AG08395 (cell line): ENCODE data around the gene RLIM.
"Not testable (repeated sequence)": the region's sequence is repeated elsewhere in the genome, so short reads cannot be mapped to it uniquely, and the experiment has no call there.

Experiments used
- DNase-seq: peaks from one replicate; pipeline ENCODE4 v3.0.0; 2012; ENCODE audit warnings: mixed read lengths, low spot score

RLIM gene, protein sequence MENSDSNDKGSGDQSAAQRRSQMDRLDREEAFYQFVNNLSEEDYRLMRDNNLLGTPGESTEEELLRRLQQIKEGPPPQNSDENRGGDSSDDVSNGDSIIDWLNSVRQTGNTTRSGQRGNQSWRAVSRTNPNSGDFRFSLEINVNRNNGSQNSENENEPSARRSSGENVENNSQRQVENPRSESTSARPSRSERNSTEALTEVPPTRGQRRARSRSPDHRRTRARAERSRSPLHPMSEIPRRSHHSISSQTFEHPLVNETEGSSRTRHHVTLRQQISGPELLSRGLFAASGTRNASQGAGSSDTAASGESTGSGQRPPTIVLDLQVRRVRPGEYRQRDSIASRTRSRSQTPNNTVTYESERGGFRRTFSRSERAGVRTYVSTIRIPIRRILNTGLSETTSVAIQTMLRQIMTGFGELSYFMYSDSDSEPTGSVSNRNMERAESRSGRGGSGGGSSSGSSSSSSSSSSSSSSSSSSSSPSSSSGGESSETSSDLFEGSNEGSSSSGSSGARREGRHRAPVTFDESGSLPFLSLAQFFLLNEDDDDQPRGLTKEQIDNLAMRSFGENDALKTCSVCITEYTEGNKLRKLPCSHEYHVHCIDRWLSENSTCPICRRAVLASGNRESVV

GRCh38 chrX:74614093-74614909, at the start of gene RLIM:
Gene RLIM (minus strand): TSS chrX:74614624. CDS start chrX:74595977, 18,647 bp downstream.
- peak; percentile 90 for DNase-seq

DNA sequence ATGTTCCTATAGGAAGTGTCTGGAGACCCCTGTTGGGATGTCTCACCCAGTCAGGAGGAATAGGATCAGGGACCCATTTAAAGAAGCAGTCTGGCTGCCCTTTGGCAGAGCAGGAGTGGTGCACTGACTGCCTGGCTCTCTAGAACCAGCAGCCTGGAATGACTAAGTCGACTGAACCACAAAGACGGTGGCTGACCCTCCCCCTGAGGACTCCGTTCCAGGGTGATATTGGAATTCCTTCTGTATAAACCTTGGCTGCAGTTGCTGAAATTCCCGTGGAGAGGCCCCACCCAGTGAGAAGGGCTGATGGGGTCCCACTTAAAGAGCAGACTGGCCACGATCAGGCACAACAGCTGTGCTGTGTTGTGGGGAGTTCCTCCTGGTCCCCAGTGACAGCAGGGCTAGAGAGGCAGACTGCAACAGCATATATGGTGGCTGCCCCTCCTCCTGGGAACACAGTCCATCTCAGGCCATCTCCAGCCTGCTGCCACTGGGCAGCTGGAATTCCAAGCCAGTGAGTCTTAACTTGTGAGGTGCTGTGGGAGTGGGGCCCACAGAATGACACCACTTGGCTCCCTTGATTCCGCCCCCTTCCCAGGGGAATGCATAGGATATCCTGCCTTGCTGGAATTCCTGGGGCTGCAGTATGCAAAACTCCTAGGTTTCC, 41.8 kb upstream of the RLIM start:
- peak; percentile 4 for DNase-seq

DNA sequence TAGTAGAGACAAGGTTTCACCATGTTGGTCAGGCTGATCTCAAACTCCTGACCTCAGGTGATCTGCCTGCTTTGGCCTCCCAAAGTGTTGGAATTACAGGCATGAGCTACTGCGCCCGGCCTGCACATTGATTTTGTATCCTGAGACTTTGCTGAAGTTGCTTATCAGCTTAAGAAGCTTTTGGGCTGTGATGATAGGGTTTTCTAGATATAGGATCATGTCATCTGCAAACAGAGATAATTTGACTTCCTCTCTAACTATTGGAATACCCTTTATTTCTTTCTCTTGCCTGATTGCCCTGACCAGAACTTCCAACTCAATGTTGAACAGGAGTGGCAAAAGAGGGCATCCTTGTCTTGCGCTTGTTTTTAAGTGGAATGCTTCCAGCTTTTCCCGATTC, 40.5 kb upstream of the RLIM start:
- not testable (repeated sequence) for DNase-seq

GRCh38 chrX:74636749-74637314, 22.4 kb upstream of the RLIM start:
- no peak for DNase-seq

DNA sequence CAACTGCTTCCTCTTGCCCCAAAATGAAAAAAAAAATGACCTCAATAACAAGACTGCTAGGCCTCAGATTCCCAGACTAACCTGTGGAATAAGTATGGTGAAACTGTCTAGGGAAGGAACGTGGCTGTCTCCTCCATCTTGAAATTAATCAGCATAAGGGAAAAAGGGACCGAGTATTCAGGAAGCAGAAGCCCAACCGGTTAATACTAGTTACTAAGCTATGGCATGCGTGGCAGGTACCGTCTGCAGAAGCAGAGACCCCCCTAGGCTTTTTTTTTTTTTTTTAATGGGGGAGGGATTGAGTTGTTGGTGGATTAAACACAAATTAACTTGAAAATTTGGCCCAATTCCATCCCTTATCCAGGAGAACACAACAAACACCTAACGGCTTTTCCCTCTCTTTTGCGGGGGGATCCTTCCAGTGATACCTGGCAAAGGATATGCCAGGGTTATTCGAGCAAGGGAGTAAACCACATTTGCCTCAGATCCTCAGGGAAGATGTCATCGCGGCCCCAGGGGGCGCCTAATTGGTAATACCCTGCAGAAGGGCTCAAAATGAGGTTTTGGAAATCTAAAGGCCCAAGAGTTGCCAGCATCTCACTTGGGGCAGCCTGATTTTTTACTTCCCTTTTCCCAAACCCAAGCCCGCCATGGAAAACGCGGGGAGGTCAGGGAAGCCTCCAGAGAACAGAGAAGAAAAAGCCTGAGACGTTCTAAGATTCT, 893 bp downstream of the RLIM start:
- peak; percentile 22 for DNase-seq

- no peak for DNase-seq
These were observed 7.6 kb downstream of the RLIM start for GRCh38 chrX:74606799-74607198.

- no peak for DNase-seq
These were observed 8.1 kb downstream of the RLIM start for GRCh38 chrX:74606342-74606741.

GRCh38 chrX:74603040-74603439, 11.4 kb downstream of the RLIM start:
- no peak for DNase-seq

- no peak for DNase-seq
These were observed 12.3 kb downstream of the RLIM start for GRCh38 chrX:74602142-74602541.

- DNase-seq, result no peak
These were observed 20.8 kb downstream of the RLIM start for GRCh38 chrX:74593593-74593992.

DNA sequence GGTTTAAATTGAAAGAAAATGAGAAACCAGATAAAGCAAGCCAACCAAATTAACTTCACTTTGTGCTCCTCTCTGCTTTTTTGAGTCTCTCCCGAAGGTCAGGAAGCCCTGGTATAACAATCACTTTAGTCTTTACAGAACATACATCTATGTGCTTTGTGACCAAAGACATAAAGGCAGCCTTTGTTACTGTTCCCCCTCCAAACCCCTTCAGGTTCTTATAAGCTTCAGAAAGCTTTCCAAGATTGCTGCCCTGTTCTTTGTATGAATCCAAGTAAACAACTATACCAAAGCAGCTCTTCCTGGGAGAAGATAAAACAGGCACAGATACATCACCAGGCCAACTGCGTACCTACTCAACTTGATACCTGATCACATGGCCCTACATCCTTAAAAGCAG, 28.7 kb downstream of the RLIM start:
- DNase-seq, result no peak

GRCh38 chrX:74579597-74580198, 34.7 kb downstream of the RLIM start:
- DNase-seq, result peak; percentile 13

- DNase-seq, result no peak
These were observed 36.3 kb downstream of the RLIM start for GRCh38 chrX:74578137-74578536.

DNA sequence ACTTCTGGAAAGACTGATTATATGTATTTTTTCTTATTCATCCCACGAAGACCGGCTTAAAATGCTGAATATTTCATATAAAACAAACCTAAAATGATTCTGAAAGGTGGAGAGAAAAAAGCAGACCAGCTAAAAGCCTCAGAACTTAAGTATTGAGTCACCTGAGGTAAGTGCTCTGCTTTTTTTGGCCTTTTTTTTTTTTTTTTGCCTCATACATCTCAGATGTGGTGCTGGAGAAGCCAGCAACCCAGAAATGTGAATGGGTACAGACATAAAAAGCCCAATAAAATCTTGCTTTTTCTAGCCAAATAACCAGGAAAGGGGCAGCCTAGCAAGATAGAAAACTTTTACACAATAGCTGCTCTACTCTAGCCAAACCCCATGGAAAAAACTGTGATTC, 57.0 kb downstream of the RLIM start:
- no peak for DNase-seq

GRCh38 chrX:74551934-74552333, 62.5 kb downstream of the RLIM start:
- DNase-seq, result no peak

DNA sequence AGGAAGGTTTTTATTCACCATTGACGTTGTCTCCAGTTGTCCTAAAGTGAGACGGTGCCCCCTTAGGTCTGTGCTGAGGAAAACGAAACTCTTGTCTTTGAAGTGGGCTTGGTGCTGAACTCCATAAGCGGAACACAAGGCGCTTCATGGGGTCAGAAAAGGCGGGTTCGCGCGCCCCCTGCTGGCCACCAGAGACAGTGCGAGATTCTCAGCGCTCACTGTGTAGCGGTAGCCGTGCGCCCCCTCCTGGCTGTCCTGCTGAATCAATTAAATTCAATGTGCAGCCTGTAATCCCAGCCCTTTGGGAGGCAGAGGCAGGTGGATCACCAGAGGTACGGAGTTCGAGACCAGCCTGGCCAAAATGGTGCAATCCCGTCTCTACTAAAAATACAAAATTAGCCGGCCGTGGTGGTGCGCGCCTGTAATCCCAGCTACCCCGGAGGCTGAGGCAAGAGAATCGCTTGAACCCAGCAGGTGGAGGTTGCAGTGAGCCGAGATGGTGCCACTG, 64.1 kb downstream of the RLIM start:
- peak; percentile 65 for DNase-seq

GRCh38 chrX:74546984-74547383, 67.4 kb downstream of the RLIM start:
- no peak for DNase-seq

DNA sequence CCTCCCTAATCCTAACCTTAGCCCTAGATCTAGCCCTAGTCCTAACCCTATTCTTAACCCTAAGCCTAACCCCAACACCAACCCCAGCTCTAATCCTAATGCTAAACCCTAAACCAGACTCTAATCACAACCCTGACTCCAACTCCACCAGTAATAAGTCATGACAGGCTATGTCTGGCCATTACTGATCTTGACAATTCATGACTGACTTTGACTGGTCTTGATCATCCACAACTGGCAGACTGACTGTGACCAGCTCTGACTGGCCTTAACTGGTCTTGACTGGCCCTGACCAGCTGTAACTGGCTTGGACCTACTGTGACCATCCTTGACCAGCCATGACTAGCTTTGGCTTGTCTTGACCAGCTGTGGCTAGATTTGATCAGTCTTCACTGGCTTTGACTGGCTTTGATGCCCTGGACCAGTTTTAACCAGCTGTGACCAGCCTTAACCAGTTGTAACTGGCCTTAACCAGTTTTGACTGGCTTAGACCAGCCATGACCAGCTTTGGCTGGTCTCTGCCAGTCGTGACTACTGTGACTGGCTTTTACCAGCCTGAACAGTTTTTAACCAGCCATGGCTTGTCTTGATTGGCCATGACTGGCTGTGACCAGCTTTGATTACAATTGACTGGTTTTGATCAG, 68.4 kb downstream of the RLIM start:
- no peak for DNase-seq

- no peak for DNase-seq
These were observed 73.7 kb downstream of the RLIM start for GRCh38 chrX:74540635-74541249.
